ENCODE data around the gene SHH.

DNA sequence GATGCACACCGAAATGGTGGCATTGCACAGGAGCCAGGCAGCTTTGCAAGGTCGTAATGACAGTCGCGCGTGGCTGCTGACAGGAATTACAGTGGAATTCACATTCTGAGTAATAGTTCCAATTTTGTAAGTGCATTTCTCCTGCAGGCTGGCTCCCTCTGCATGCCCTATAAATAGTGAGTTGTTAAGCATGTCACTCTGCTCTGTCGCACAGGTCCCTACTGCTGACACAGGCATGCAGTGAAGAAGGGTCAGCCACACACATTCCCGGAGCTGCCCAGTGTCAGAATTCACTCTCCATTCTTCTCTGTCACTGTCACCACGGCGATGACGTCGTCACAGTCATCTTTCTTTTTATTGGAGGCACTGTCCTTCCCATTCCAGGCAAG lies 49.2 kb upstream of the SHH start:
- TF ChIP-seq, protein P1, sequence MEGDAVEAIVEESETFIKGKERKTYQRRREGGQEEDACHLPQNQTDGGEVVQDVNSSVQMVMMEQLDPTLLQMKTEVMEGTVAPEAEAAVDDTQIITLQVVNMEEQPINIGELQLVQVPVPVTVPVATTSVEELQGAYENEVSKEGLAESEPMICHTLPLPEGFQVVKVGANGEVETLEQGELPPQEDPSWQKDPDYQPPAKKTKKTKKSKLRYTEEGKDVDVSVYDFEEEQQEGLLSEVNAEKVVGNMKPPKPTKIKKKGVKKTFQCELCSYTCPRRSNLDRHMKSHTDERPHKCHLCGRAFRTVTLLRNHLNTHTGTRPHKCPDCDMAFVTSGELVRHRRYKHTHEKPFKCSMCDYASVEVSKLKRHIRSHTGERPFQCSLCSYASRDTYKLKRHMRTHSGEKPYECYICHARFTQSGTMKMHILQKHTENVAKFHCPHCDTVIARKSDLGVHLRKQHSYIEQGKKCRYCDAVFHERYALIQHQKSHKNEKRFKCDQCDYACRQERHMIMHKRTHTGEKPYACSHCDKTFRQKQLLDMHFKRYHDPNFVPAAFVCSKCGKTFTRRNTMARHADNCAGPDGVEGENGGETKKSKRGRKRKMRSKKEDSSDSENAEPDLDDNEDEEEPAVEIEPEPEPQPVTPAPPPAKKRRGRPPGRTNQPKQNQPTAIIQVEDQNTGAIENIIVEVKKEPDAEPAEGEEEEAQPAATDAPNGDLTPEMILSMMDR (IDR thresholded peaks at IDR 0.05) = no peak
- TF ChIP-seq ZFX (IDR thresholded peaks at IDR 0.05; ENCODE audit: borderline replicate concordance) = no peak
